Measurements from ENCODE around the gene TNS3.
"Not testable (repeated sequence)": the region's sequence is repeated elsewhere in the genome, so short reads cannot be mapped to it uniquely, and the experiment has no call there.

TNS3 gene

GRCh38 chr7:47264021-47264651 lies 317.8 kb downstream of the TNS3 start:
- no peak for DNase-seq

- DNase-seq, result no peak
Measured at GRCh38 chr7:47262881-47263280, 319.0 kb downstream of the TNS3 start.

DNA sequence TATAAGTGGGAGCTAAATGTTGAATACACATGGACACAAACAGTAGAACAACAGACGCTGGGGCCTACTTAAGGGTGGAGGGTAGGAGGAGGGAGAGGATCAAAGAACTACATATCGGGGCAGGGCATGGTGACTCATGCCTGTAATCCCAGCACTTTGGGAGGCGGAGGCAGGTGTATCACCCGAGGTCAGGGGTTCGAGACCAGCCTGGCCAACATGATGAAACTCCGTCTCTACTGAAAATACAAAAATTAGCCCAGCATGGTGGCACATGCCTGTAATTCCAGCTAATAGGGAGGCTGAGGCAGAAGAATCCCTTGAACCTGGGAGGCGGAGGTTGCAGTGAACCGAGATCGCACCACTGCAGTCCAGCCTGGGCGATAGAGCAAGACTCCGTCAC lies 319.8 kb downstream of the TNS3 start:
- DNase-seq, result not testable (repeated sequence)

DNA sequence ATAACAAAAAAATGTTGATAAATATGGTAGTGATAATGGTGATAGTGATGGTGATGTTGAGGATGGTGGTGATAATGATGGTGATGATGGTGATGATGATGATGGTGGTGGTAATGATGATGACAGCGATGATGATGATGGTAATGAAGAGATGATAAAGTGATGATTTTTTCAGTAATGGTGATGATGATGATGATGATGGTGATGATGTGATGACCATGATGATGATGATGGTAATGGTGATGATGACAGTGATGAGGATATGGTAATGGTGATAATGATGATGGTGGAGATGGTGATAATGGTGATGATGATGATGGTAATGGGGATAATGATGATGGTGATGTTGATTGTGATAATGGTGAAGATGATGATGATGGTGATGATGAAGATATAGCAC lies 321.6 kb downstream of the TNS3 start:
- no peak for DNase-seq

DNA sequence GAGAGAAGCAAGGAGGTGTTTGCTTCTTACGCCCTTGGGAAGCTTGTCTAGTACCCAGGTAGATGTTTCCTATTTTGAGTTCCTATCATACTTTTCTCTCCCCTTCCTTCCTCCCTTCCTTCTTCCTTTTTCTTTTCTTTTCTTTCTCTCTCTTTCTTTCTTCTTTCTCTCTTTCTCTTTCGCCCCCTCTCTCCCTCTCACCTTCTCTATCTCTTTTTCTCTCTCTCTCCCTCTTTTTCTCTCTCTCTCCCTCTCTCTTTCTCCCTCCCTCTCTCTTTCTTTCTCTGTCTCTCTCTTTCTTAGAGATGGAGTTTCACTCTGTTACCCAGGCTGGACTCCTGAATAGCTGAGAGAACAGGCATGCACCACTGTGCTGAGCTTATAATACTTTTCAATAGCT lies 322.2 kb downstream of the TNS3 start:
- no peak for DNase-seq

GRCh38 chr7:47258798-47259197 lies 323.1 kb downstream of the TNS3 start:
- DNase-seq, result no peak

DNA sequence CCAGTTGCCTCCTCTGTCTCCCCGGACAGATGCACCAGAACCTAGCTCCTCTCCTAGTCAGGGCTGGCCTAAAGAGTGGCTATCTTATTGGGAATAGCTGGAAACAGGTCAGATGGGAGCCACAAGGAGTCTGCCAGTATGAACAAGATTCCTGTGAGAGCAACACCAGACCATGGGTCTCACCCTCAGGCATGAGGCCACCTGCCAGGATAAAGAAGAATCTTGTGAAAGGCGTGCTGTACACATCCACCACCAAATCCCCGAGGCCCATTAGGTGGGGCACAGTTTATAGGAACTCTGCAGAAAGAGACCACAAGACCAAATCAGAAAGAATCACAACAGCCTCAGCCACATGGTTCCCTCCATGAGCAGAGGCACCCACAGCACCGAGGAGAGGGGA lies 325.9 kb downstream of the TNS3 start:
- DNase-seq, result no peak

DNA sequence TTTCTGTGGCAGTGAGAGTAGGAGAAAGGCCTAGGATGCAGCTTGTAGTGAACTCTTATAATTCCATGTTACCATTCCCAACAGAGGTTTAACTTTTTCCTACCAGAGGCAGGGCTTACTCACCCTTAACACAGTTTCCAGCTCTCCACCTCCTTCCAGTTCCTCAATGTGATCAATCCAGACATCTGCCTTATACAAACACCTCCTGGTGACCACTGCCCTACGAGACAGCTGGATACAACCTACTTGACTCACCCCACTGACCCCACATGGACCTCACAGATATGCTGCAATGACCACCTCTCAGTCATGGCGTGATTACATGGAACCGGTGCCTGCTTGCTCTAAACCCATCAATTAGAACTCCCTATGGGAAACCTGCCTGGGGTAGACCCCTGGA lies 326.5 kb downstream of the TNS3 start:
- no peak for DNase-seq

- DNase-seq, result no peak
Measured at GRCh38 chr7:47255007-47255406, 326.9 kb downstream of the TNS3 start.

DNA sequence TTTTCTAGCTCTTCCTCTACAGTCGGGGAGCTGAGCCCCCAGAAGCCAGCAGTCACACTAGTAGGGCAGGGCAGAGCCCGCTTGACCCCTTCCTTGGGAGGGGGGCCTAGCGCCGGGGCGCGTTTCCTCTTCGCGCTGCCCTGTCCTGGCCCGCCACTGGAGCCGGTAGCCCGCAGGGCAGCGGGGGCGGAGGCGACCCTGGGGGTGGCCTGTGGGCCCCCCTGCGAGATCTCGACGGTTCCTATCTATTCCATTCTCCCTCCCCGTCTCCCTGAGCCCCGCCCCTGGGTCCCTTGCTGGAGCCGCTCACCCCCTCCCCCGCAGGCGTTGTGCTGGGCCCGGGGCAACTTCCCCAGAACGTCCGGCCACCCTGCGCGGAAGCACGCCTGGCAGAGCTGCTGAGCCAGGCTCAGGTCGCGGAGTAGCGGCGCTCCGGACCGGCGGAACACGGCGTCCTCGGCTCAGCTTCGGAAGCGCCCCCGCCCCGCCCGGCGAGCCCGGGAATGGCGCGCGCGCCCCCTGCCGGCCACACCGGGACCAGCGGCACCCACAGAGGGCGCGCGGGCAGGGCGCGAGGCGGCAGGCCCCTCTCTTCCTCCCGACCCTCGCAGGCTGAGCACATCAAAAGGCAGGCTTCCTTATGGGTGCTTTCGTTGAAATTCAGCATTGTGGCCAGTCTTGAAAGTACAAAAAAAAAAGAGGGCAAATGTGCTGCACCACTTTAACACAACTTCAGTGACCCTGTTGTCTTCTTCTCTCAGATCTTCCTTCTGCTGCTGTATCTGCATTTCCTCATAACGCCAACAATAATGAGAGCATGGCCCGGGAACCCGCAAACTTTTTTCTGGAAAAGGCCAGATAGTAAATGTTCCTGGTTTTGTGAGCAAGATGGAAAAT lies 327.6 kb downstream of the TNS3 start:
- DNase-seq, result peak; percentile 61

- DNase-seq, result peak; percentile 75
Measured at GRCh38 chr7:47253650-47254080, 328.2 kb downstream of the TNS3 start.

- no peak for DNase-seq
Measured at GRCh38 chr7:47252675-47253074, 329.2 kb downstream of the TNS3 start.

GRCh38 chr7:47249361-47249760 lies 332.6 kb downstream of the TNS3 start:
- no peak for DNase-seq

GRCh38 chr7:47248797-47249196 lies 333.1 kb downstream of the TNS3 start:
- no peak for DNase-seq

- DNase-seq, result no peak
Measured at GRCh38 chr7:47247132-47247531, 334.8 kb downstream of the TNS3 start.

GRCh38 chr7:47244692-47245091 lies 337.2 kb downstream of the TNS3 start:
- no peak for DNase-seq

GRCh38 chr7:47241112-47242065 lies 340.5 kb downstream of the TNS3 start:
- DNase-seq, result no peak

DNA sequence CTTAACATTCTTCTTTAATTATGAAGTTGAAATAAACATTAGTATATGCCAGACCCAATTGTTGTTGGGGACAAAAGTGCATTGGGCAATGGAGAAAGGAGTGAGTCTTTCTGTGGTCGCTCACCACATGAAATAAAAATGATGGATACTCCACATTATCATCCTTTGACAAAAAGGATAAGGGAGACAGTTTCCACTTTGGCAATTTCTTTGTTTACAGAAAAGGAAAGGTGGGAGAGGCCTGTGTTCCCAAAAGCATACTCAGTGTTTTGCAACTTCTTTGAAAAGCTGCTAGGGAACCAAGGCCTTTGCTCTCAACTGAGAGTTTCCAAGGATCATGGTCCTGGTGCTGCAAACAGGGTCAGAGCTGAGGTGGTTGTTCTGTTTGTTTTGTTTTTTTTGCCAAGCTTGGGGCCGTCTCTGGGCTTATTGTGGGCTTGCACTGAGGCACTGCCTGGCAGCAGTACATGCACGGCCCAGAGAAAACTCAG lies 341.9 kb downstream of the TNS3 start:
- no peak for DNase-seq

GRCh38 chr7:47239034-47239433 lies 342.9 kb downstream of the TNS3 start:
- DNase-seq, result no peak

GRCh38 chr7:47236480-47237129 lies 345.3 kb downstream of the TNS3 start:
- no peak for DNase-seq

- no peak for DNase-seq
Measured at GRCh38 chr7:47233996-47234395, 347.9 kb downstream of the TNS3 start.

DNA sequence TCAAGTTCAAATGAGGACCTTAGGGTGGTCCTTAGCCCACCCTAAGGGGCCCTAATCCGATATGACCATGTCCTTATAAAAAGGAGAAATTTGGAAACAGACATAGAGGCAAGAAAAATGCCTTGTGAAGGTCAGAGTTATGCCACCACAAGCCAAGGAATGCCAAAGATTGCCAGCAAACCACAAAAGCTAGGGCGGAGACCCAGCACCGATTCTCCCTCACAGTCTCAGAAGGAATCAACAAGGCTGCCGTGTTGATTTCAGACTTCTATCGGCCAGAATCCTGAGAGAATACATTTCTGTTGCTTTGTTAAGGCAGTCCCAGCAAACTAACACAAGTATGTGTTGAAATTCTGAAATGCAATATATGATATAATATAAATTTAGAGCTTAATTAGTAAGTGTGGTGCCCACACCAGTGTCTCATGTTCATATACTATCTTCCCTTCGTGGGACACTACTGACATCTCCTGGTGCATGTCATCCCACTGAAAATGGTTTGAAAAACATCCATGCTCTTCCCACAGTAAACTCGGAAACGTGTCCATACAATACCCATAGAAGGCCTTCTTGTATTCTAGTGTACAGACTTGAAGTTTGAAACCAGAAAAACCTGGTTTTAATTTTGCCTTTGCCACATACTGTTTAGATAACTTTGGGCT lies 349.0 kb downstream of the TNS3 start:
- DNase-seq, result no peak
